ENCODE results near the gene FLYWCH1.

DNA sequence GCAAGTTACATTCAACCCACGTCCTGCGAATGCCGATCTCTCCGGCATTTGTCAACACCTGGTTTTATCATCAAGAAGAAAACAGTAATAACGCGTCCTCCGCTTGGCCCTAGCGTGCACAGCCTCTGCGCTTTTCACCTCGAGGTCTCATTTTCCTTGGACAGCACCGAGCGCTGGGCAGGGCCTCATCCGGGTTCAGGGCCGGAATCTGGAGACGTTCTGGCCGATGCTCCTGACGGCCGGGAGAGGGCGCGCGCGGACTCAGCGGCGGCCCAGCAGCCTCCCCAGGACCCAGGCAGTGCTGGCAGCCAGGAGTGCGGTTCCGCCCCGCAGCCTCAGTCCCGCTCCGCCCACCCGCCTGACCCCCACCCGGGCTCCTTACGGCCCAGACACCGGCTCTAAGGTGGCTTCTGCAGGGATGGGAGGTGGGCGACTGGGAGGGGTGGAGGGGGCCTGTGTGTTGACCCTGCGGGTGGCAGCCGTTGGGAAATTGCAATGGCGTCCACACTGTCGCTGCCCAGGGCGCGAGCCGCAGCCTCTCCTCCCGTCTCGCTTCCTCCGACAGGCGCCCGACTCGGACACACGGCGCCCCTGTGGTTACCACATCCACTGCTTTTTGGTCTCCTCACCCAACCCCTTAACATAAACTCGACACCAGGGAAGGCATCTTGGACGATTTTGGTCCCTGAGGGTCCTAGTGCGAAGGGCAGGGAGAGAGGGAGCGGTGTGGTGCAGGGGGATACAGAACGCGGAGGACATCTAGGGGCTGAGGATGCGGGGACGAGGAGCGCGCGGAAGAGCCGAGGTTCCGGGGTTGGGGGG, 7.4 kb upstream of the FLYWCH1 start:
- TF ChIP-seq EZH2 (IDR thresholded peaks at IDR 0.05; ENCODE audit: borderline replicate concordance, insufficient read depth, low read depth, low read length, poor library complexity, severe bottlenecking) = no peak
- TF ChIP-seq, protein P1, sequence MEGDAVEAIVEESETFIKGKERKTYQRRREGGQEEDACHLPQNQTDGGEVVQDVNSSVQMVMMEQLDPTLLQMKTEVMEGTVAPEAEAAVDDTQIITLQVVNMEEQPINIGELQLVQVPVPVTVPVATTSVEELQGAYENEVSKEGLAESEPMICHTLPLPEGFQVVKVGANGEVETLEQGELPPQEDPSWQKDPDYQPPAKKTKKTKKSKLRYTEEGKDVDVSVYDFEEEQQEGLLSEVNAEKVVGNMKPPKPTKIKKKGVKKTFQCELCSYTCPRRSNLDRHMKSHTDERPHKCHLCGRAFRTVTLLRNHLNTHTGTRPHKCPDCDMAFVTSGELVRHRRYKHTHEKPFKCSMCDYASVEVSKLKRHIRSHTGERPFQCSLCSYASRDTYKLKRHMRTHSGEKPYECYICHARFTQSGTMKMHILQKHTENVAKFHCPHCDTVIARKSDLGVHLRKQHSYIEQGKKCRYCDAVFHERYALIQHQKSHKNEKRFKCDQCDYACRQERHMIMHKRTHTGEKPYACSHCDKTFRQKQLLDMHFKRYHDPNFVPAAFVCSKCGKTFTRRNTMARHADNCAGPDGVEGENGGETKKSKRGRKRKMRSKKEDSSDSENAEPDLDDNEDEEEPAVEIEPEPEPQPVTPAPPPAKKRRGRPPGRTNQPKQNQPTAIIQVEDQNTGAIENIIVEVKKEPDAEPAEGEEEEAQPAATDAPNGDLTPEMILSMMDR (IDR thresholded peaks at IDR 0.05) = peak; percentile 92

Data from B cell (primary cell).